HFFc6 (cell line): Measurements from ENCODE around the gene SET. TPM values are rescaled to one million over a fixed set of nuclear protein-coding genes. Genes with fewer than 3 reads are reported as not detected.
A peak's percentile ranks its signal among the peaks of the same experiment; 100 is the strongest.
"Not testable (repeated sequence)": the region's sequence is repeated elsewhere in the genome, so short reads cannot be mapped to it uniquely, and the experiment has no call there.

Experiments
- DNase-seq: peaks from one replicate; pipeline ENCODE4 v3.0.0-alpha.2; 2018
- H3K27ac Mint-ChIP-seq: 2 replicates; pipeline ENCODE4 v1.8.0; 2020; ENCODE audit warnings: mild to moderate bottlenecking, mixed read lengths
- H3K27me3 Mint-ChIP-seq: 2 replicates; pipeline ENCODE4 v1.8.0; 2021; ENCODE audit warnings: mild to moderate bottlenecking, moderate library complexity, mixed read lengths; ENCODE audit not compliant: insufficient read depth
- H3K36me3 Mint-ChIP-seq: 2 replicates; pipeline ENCODE4 v1.8.0; 2021; ENCODE audit warnings: low read depth, mixed read lengths
- H3K4me1 Mint-ChIP-seq: 2 replicates; pipeline ENCODE4 v1.8.0; 2020; ENCODE audit warnings: low read depth, mixed read lengths
- H3K4me3 Mint-ChIP-seq: 2 replicates; pipeline ENCODE4 v1.8.0; 2020; ENCODE audit warnings: mild to moderate bottlenecking, moderate library complexity, mixed read lengths
- H3K9me3 Mint-ChIP-seq: 2 replicates; pipeline ENCODE4 v1.8.0; 2020; ENCODE audit warnings: mild to moderate bottlenecking, mixed read lengths
- long read RNA-seq: library from polyadenylated mRNA; unstranded; transcript quantifications from one replicate; pipeline ENCODE4 v2.0.0, GENCODE V29; 2019
- total RNA-seq, 6 experiments: library from RNA; stranded (reverse); fragmentation: NEBNext Ultra II Directional; extraction: Animal tissue kit (Norgen Biotek cat#: 25700); gene quantifications; 2 replicates in 1 of 6; 3 replicates in 5 of 6; pipeline ENCODE4 v1.2.3, GENCODE V29; 2021
- TF ChIP-seq, protein P1 (sequence below): fragments of 200-600 bp; sonication (generic); IDR thresholded peaks from 2 replicates; pipeline ENCODE4 v1.5.0; 2021; ENCODE audit warnings: antibody characterized with exemption, mild to moderate bottlenecking

The SET gene, protein sequence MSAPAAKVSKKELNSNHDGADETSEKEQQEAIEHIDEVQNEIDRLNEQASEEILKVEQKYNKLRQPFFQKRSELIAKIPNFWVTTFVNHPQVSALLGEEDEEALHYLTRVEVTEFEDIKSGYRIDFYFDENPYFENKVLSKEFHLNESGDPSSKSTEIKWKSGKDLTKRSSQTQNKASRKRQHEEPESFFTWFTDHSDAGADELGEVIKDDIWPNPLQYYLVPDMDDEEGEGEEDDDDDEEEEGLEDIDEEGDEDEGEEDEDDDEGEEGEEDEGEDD
- total RNA-seq: 100 to 1,000 TPM; 297 to 358 (median 343) TPM
- long read RNA-seq, transcript SET-204 (8 exons, 2,850 nt): major isoform, 18 of 260 reads
- long read RNA-seq, transcript SET-201 (8 exons, 2,915 nt): minor isoform, 15 of 260 reads
- long read RNA-seq, partial matches to known transcripts: 15 of 260 reads
- long read RNA-seq, other reads (novel, unspliced or antisense): 212 of 260 reads

DNA sequence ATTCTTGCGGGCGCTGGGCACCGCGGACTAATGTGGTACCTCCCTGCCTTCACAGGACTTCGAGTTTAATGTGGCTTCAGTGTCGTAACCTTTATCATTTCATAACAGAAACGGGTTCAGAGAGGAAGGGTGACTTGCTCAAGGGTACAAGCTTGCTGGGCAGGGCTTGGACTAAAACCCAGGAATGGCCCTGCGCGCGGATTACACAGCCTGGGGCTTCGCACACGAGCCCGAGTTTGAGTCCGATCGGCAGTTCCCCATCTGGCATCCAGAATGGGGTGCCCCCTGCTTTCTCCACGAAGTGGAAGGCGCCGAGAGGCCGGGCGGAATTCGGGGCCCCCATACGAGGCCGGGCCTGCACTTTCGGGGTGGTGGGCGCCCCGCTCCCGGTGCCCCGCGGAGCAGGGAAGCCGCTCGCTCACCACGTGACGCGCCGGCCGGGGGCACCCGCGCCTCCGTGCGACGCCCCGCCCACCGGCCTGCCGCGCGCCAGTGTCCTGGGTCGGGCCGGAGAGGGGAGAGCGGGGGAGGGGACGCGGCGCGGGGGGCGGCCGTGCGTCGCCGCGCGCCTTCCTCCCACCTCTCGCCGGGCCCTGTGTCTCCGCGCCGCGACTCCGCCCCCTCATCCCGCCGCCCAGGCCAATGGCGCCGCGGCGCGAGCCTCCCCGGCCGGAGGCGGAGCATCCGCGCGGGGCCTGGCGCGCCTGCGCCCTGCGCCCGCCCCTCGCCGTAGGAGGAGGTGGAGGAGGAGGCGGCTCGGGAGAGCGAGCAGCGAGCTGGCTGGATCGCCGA, at the start of gene SET:
TSS of gene SET (plus strand) at position 722 of the 792 bp plus-strand sequence. CDS start 361 bp downstream, outside the sequence.
- Mint-ChIP-seq H3K27ac (peak within 1 kb of the TSS; percentile 83), H3K4me1 (peaks cover 52% of the 10 kb centered on the region), H3K27me3 (peaks cover 5% of the 10 kb centered on the region), H3K4me3 (peak within 1 kb of the TSS; percentile 97), H3K9me3 (no peaks in the 10 kb centered on the region), H3K36me3 (peaks cover 24% of the 10 kb centered on the region)
- TF ChIP-seq, protein P1, sequence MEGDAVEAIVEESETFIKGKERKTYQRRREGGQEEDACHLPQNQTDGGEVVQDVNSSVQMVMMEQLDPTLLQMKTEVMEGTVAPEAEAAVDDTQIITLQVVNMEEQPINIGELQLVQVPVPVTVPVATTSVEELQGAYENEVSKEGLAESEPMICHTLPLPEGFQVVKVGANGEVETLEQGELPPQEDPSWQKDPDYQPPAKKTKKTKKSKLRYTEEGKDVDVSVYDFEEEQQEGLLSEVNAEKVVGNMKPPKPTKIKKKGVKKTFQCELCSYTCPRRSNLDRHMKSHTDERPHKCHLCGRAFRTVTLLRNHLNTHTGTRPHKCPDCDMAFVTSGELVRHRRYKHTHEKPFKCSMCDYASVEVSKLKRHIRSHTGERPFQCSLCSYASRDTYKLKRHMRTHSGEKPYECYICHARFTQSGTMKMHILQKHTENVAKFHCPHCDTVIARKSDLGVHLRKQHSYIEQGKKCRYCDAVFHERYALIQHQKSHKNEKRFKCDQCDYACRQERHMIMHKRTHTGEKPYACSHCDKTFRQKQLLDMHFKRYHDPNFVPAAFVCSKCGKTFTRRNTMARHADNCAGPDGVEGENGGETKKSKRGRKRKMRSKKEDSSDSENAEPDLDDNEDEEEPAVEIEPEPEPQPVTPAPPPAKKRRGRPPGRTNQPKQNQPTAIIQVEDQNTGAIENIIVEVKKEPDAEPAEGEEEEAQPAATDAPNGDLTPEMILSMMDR: no peak
- peak; percentile 81 for DNase-seq

DNA sequence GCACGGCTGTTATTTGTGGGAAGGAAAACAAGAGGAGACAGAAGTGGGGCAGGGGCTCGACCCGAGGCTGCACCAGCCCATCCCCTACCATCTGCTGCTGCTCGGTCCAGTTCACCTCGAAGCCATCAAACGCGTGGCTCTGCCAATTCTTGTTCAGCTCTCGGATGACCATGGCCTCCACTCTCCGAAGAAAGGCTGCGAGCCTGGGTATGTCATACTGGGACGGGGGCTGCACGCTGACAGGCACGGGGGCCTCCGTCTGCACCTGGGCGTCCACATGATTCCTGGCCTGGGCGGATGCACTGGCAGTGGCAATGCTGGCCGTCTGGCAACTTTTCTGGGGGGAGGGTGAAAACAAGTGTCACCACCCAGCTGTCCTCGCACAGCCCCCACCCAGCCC, 48.4 kb upstream of the SET start:
- H3K4me1 Mint-ChIP-seq: peaks cover 26% of the 10 kb centered on the region
- no peak for DNase-seq
- TF ChIP-seq, protein P1: no peak
- H3K9me3 Mint-ChIP-seq: no peaks in the 10 kb centered on the region
- H3K27me3 Mint-ChIP-seq: no peaks in the 10 kb centered on the region; the same call in 1 of the 2 replicates
- no peak overlapping the region for H3K4me3 Mint-ChIP-seq
- no peaks in the 10 kb centered on the region for H3K36me3 Mint-ChIP-seq
- H3K27ac Mint-ChIP-seq: no peak overlapping the region

DNA sequence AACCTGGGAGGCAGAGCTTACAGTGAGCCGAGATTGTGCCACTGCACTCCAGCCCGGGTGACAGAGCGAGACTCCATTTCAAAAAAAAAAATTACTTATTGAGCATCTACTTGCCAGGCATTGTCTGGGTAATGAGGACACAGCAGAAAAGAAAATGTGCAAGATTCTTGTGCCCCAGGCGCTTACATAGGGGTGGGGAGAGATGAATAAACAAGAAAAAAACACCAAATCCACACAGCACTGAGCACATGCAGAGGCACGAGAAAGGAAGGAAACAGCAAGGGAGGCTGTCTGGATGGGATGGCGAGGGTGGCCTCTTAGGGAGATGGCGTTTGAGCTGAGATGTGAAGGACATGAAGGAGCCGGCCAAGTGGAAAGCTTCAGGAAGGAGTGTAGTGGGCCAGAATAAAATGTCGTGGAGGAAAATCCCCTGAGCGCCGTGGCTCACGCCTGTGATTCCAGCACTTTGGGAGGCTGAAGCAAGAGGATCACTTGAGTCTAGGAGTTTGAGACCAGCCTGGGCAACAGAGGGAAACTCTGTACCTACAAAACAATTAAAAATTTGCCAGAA, 46.3 kb upstream of the SET start:
- DNase-seq: no peak
- H3K36me3 Mint-ChIP-seq: no peaks in the 10 kb centered on the region
- H3K9me3 Mint-ChIP-seq: no peaks in the 10 kb centered on the region
- TF ChIP-seq, protein P1: no peak
- no peak overlapping the region for H3K4me3 Mint-ChIP-seq
- no peaks in the 10 kb centered on the region; the same call in 1 of the 2 replicates for H3K27me3 Mint-ChIP-seq
- H3K4me1 Mint-ChIP-seq: peaks cover 12% of the 10 kb centered on the region
- peak overlapping the region; percentile 15; the same call in 1 of the 2 replicates for H3K27ac Mint-ChIP-seq

DNA sequence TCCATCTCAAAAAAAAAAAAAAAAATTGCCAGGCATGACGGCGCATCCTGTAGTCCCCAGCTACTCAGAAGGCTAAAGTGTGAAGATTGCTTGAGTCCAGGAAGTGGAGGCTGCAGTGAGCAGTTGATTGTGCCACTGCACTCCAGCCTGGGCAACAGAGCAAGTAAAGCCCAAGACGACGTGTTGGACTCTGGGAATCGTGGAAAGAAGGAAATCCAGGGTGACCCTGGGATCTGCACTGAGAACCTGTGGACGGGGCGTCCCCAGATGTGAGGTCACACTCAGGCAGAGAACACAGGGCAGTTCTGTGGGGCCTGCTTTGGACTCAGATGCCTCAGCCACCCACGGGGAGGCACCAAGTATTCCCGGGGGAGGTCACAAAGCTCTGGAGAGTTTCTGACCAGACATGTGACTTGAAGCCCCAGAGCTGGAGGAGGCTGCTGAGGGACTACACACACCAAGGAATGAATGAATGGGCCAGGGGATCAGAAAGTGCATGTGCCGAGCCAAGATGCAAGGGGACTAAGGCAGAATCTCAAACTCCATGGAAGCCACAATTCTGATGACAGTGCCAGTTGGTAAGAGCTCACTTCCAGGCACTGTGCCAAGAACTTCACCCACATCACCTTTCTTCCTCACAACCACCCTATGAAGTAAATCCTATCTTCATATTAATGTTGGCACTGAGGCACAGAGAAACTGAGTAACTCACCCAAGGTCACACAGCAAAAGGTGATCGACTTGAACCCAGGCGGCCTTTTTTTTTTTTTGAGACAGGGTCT, 45.3 kb upstream of the SET start:
- no peak for DNase-seq
- Mint-ChIP-seq H3K27ac (no peak overlapping the region; the same call in 1 of the 2 replicates), H3K4me3 (no peak overlapping the region), H3K36me3 (no peaks in the 10 kb centered on the region), H3K9me3 (no peaks in the 10 kb centered on the region), H3K27me3 (no peaks in the 10 kb centered on the region; the same call in 1 of the 2 replicates), H3K4me1 (peaks cover 12% of the 10 kb centered on the region)
- TF ChIP-seq, protein P1: no peak

DNA sequence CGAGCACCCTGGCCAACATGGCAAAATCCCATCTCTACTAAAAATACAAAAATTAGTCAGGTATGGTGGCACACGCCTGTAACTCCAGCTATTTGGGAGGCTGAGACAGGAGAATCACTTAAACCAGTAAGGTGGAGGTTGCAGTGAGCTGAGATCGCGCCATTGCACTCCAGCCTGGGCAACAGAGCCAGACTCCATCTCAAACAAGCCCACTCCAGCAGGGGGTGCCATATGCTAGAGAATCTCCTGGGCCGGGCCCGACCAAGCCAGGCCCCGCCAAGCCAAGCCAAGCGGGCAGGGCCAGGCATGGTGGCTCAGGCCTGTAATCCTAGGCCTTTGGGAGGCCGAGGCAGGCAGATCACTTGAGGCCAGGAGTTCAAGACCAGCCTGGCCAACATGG, 40.8 kb upstream of the SET start:
- H3K4me3 Mint-ChIP-seq, H3K27me3 Mint-ChIP-seq, H3K27ac Mint-ChIP-seq, H3K4me1 Mint-ChIP-seq, H3K36me3 Mint-ChIP-seq, H3K9me3 Mint-ChIP-seq: not testable (repeated sequence)
- TF ChIP-seq, protein P1: peak; percentile 72
- peak; percentile 27 for DNase-seq
